Endothelial cell of umbilical vein (primary cell): ENCODE data around the gene UBE2E1. TPM values are rescaled to one million over a fixed set of nuclear protein-coding genes. Genes with fewer than 3 reads are reported as not detected.

Source experiments
- BruUV-seq: library from RNA; stranded (reverse); fragments of 400-500 nt; replicated peaks from 2 replicates; lab custom pipeline; 2021; lab: Mats Ljungman, UMichigan
- CTCF ChIA-PET: fragments of 300-600, 350-600 bp; sonication (Branson Sonifier 250); formaldehyde crosslinking; loops from one replicate; lab custom pipeline; 2021; ENCODE audit warnings: antibody characterized with exemption, inconsistent platforms; lab: Charles Lee
- POLR2A ChIA-PET: fragments of 300-600, 350-600 bp; sonication (Branson Sonifier 250); formaldehyde crosslinking; loops from one replicate; lab custom pipeline; 2021; ENCODE audit warnings: antibody characterized with exemption, inconsistent platforms; lab: Charles Lee
- DNase-seq: peaks from one replicate; pipeline ENCODE4 v3.0.0-alpha.2; 2011; ENCODE audit warnings: low read depth, low spot score
- FAIRE-seq: peaks from 2 replicates; lab custom pipeline; 2011; peaks lifted over from hg19 to GRCh38; lab: Jason Lieb, UNC
- H2AFZ ChIP-seq: 2 replicates; pipeline ENCODE4 v1.6.0; 2012; ENCODE audit warnings: low read depth, low read length, control low read depth, inconsistent platforms
- H3K27ac ChIP-seq: 2 replicates; pipeline ENCODE4 v1.5.1; 2011; ENCODE audit warnings: low read depth, mild to moderate bottlenecking, control low read depth, low read length, moderate library complexity; ENCODE audit not compliant: insufficient read depth
- H3K27me3 ChIP-seq, 2 experiments: 2 replicates each; pipeline versions ENCODE4 v1.6.0 to v1.6.1; 2011; ENCODE audit warnings: low read length in 2 of 2, mixed read lengths in 1 of 2; ENCODE audit not compliant: control insufficient read depth in 2 of 2, insufficient read depth in 2 of 2
- H3K36me3 ChIP-seq, 2 experiments: 2 replicates in 1 of 2; 3 replicates in 1 of 2; pipeline ENCODE4 v1.5.1; 2011; ENCODE audit warnings: low read length in 2 of 2, mild to moderate bottlenecking in 1 of 2, moderate library complexity in 1 of 2; ENCODE audit not compliant: control insufficient read depth in 2 of 2, insufficient read depth in 2 of 2; ENCODE audit errors: extremely low read depth in 1 of 2
- H3K4me1 ChIP-seq: 3 replicates; pipeline ENCODE4 v1.5.1; 2011; ENCODE audit warnings: mild to moderate bottlenecking, low read length; ENCODE audit not compliant: control insufficient read depth, insufficient read depth; ENCODE audit errors: extremely low read depth
- H3K4me2 ChIP-seq: 2 replicates; pipeline ENCODE4 v1.6.1; 2011; ENCODE audit warnings: low read length, control low read depth, mixed read lengths; ENCODE audit not compliant: insufficient read depth
- H3K4me3 ChIP-seq, 3 experiments: fragments of 200-600 bp in 1 of 3; sonication (generic), shearing (Covaris generic) in 1 of 3; replicated peaks in 1 of 3; 2 replicates each; pipeline ENCODE4 v1.5.1; 2011 to 2016; ENCODE audit warnings: control low read depth in 3 of 3, low read length in 3 of 3, mild to moderate bottlenecking in 2 of 3, inconsistent platforms in 1 of 3, low read depth in 1 of 3, moderate library complexity in 1 of 3; ENCODE audit not compliant: insufficient read depth in 1 of 3
- H3K79me2 ChIP-seq: 2 replicates; pipeline ENCODE4 v1.6.0; 2012; ENCODE audit warnings: low read length, inconsistent platforms; ENCODE audit not compliant: control insufficient read depth, insufficient read depth
- H3K9ac ChIP-seq: replicated peaks from 2 replicates; pipeline ENCODE3; 2011; ENCODE audit warnings: low read length, control low read depth; ENCODE audit not compliant: insufficient read depth; ENCODE audit errors: extremely low read depth
- H3K9me1 ChIP-seq: replicated peaks from 3 replicates; pipeline ENCODE4 v1.6.0; 2011; ENCODE audit warnings: mild to moderate bottlenecking, low read length; ENCODE audit not compliant: control insufficient read depth, insufficient read depth; ENCODE audit errors: extremely low read depth
- H3K9me3 ChIP-seq: replicated peaks from 2 replicates; pipeline ENCODE4 v1.5.1; 2012; ENCODE audit warnings: low read length, inconsistent platforms; ENCODE audit not compliant: control insufficient read depth, insufficient read depth
- H4K20me1 ChIP-seq: replicated peaks from 2 replicates; pipeline ENCODE3; 2011; ENCODE audit warnings: mild to moderate bottlenecking, low read length; ENCODE audit not compliant: control insufficient read depth, insufficient read depth; ENCODE audit errors: extremely low read depth
- CTCF ChIP-seq, 2 donors: IDR thresholded peaks; 1 replicate in 1 of 2; 2 replicates in 1 of 2; pipeline ENCODE4 v1.5.1; 2011; ENCODE audit warnings: low read length in 2 of 2, mild to moderate bottlenecking in 2 of 2, moderate library complexity in 2 of 2, control low read depth in 1 of 2, inconsistent platforms in 1 of 2, low read depth in 1 of 2; ENCODE audit not compliant: insufficient read depth in 1 of 2; ENCODE audit errors: extremely low read depth in 1 of 2
- JUN ChIP-seq: IDR thresholded peaks from 2 replicates; pipeline ENCODE4 v1.6.1; 2011; ENCODE audit warnings: borderline replicate concordance, low read depth; ENCODE audit not compliant: insufficient read length, insufficient read depth
- dilution Hi-C: fragments of 300-500 bp; cut with MboI; formaldehyde crosslinking; loops from one replicate; pipeline ENCODE4 v1.15.0; 2019; ENCODE audit warnings: low sequenced_read_pairs; ENCODE audit not compliant: extremely low pct_ligation_motif_present
- intact Hi-C: fragments of 100-400 bp; cut with micrococcal nuclease; formaldehyde crosslinking; loops from one replicate; pipeline ENCODE4 v1.10.0; 2022
- polyA plus RNA-seq, 4 experiments: library from polyadenylated mRNA; depleted of rRNA in 3 of 4; stranded (reverse) in 3 of 4; unstranded in 1 of 4; fragments of >200 nt; gene quantifications; 2 replicates each; pipeline versions ENCODE4 v1.2.1 to v1.2.3, GENCODE V29; 2011 to 2012; ENCODE audit warnings: missing spikeins in 1 of 4
- total RNA-seq: library from RNA; stranded (reverse); gene quantifications from 2 replicates; pipeline ENCODE4 v1.2.3, GENCODE V29; 2021

Gene UBE2E1
- total and polyA plus RNA-seq, 2 donors (not counting 3 experiments of a cell fraction or from before 2014, with no cell fraction given), result 72.7 to 114 TPM

GRCh38 chr3:23888617-23889228 lies 83.0 kb downstream of the UBE2E1 start:
- no peak for FAIRE-seq
- CTCF ChIA-PET, result interaction anchor here (0.7 to 1.7 kb wide), 57 partner anchors 10 to 1325 kb away, joined by 3 to 49 read pairs (median 4); partner anchors contain the start of genes NKIRAS1 and RPL15

More at GRCh38 chr3:23888617-23889228, 83.0 kb downstream of the UBE2E1 start:
- DNase-seq, result peak; percentile 79
- dilution Hi-C loops (no loop called here), intact Hi-C loops (loop anchor here (1.0 to 2.0 kb wide), 3 partner anchors 56 to 350 kb away; partner anchors contain the start of gene NR1D2)
- Histone ChIP-seq H3K9me3 (no peaks in the 10 kb centered on the region), H3K9me1 (no peaks in the 10 kb centered on the region), H2AFZ (no peak overlapping the region), H3K27me3 (no peaks in the 10 kb centered on the region), H3K4me1 (no peaks in the 10 kb centered on the region), H3K9ac (no peak overlapping the region), H3K27ac (no peak overlapping the region), H3K79me2 (peaks cover 8% of the 10 kb centered on the region), H3K4me2 (no peak overlapping the region), H3K4me3 (no peak overlapping the region), H4K20me1 (peaks cover 5% of the 10 kb centered on the region), H3K36me3 (peaks cover 0 to 6% of the 10 kb centered on the region in 2 experiments)
- TF ChIP-seq JUN, result no peak
- TF ChIP-seq CTCF (IDR thresholded peaks at IDR 0.05; ENCODE audit: extremely low read depth in 1 of 2, insufficient read depth in 1 of 2, low read depth in 1 of 2, low read length in 2 of 2), result peak; percentile 50 to 53
- BruUV-seq, result no TSS peak
- POLR2A ChIA-PET, result interaction anchor here (0.8 to 1.1 kb wide), 2 partner anchors 28 to 57 kb away, joined by 4 to 8 read pairs; partner anchors contain the start of genes NKIRAS1 and RPL15
